HCT116 (cell line): ENCODE results near the gene CHAF1B. TPM values are rescaled to one million over a fixed set of nuclear protein-coding genes. Genes with fewer than 3 reads are reported as not detected.

Experiments used
- ATAC-seq: fragments of 200-7000 bp; cut with Tn5 transposase; 2 replicates; pipeline ENCODE4 v1.9.1; 2020; ENCODE audit warnings: mild to moderate bottlenecking, moderate library complexity
- BruUV-seq: library from RNA; stranded (reverse); fragments of 400-500 nt; replicated peaks from 2 replicates; lab custom pipeline; 2021; lab: Mats Ljungman, UMichigan
- CTCF ChIA-PET: fragments of 300-600 bp; sonication (Branson Sonifier 250); formaldehyde crosslinking; loops from one replicate; lab custom pipeline; 2021; ENCODE audit warnings: antibody characterized with exemption; lab: Charles Lee
- POLR2A ChIA-PET: fragments of 300-600, 350-600 bp; sonication (Branson Sonifier 250); formaldehyde crosslinking; loops from one replicate; lab custom pipeline; 2021; ENCODE audit warnings: antibody characterized with exemption; lab: Charles Lee
- RAD21 ChIA-PET, 2 experiments: fragments of 300-600 bp; sonication (Branson Sonifier 250); formaldehyde crosslinking; loops; one replicate each; lab custom pipeline; 2023; ENCODE audit warnings: low total read pairs in 2 of 2; ENCODE audit not compliant: uncharacterized antibody in 2 of 2, unreplicated experiment in 2 of 2, low non-redundant PET in 1 of 2; lab: Charles Lee
- DNase-seq: peaks from one replicate; pipeline ENCODE4 v3.0.0-alpha.2; 2010; ENCODE audit warnings: low read depth, low spot score
- H2AFZ ChIP-seq: fragments of 200-600 bp; shearing (Covaris generic), sonication (generic); 2 replicates; pipeline ENCODE4 v1.6.1; 2017; ENCODE audit warnings: low read depth, mixed run types, mixed read lengths, antibody characterized with exemption, low read length; ENCODE audit not compliant: poor library complexity, severe bottlenecking
- H3K27ac ChIP-seq: 2 replicates; pipeline ENCODE4 v1.5.1; 2012; ENCODE audit warnings: low read depth, low read length
- H3K27me3 ChIP-seq: fragments of 200-600 bp; sonication (generic); 2 replicates; pipeline ENCODE4 v1.6.1; 2016; ENCODE audit warnings: mixed run types, low read length, mixed read lengths; ENCODE audit not compliant: insufficient read depth
- H3K36me3 ChIP-seq, 2 experiments: fragments of 200-500 bp in 1 of 2; fragments of 200-600 bp in 1 of 2; sonication (Bioruptor generic) in 1 of 2; sonication (generic) in 1 of 2; 2 replicates each; pipeline versions ENCODE4 v1.5.1 to v1.6.1; 2014 to 2016; ENCODE audit warnings: low read length in 2 of 2, inconsistent platforms in 1 of 2, mixed read lengths in 1 of 2, mixed run types in 1 of 2; ENCODE audit not compliant: insufficient read depth in 2 of 2, control insufficient read depth in 1 of 2
- H3K4me1 ChIP-seq, 2 experiments: fragments of 200-600 bp in 1 of 2; sonication (generic) in 1 of 2; 2 replicates each; pipeline versions ENCODE4 v1.5.1 to v1.6.1; 2012 to 2017; ENCODE audit warnings: low read length in 2 of 2, inconsistent platforms in 1 of 2, mild to moderate bottlenecking in 1 of 2, mixed read lengths in 1 of 2, mixed run types in 1 of 2, moderate library complexity in 1 of 2; ENCODE audit not compliant: insufficient read depth in 2 of 2, control insufficient read depth in 1 of 2
- H3K4me2 ChIP-seq: fragments of 200-600 bp; sonication (generic); 2 replicates; pipeline ENCODE4 v1.6.1; 2017; ENCODE audit warnings: mixed run types, low read length, mixed read lengths
- H3K4me3 ChIP-seq, 2 experiments: fragments of 200-600 bp in 1 of 2; sonication (generic) in 1 of 2; replicated peaks in 1 of 2; 2 replicates each; pipeline ENCODE4 v1.5.1; 2011 to 2016; ENCODE audit warnings: low read length in 2 of 2, control low read depth in 1 of 2, low read depth in 1 of 2, mild to moderate bottlenecking in 1 of 2, mixed read lengths in 1 of 2, mixed run types in 1 of 2
- H3K79me2 ChIP-seq: fragments of 200-600 bp; sonication (generic); 2 replicates; pipeline ENCODE4 v1.6.1; 2017; ENCODE audit warnings: mild to moderate bottlenecking, mixed run types, low read length, moderate library complexity, mixed read lengths; ENCODE audit not compliant: insufficient read depth
- H3K9ac ChIP-seq: fragments of 200-600 bp; sonication (generic); 2 replicates; pipeline ENCODE4 v1.6.1; 2016; ENCODE audit warnings: low read length, mixed read lengths
- H3K9me2 ChIP-seq: fragments of 200-600 bp; sonication (generic), shearing (Covaris generic); 2 replicates; pipeline ENCODE4 v1.6.1; 2017; ENCODE audit warnings: mixed run types, mild to moderate bottlenecking, moderate library complexity; ENCODE audit not compliant: insufficient read depth
- H3K9me3 ChIP-seq, 2 experiments: fragments of 200-500 bp in 1 of 2; fragments of 200-600 bp in 1 of 2; sonication (Bioruptor generic) in 1 of 2; sonication (generic) in 1 of 2; 2 replicates each; pipeline ENCODE4 v1.6.1; 2014 to 2017; ENCODE audit warnings: low read length in 2 of 2, mixed read lengths in 2 of 2, inconsistent platforms in 1 of 2, low read depth in 1 of 2, mild to moderate bottlenecking in 1 of 2, mixed run types in 1 of 2, moderate library complexity in 1 of 2; ENCODE audit not compliant: control insufficient read depth in 1 of 2, insufficient read depth in 1 of 2
- H4K20me1 ChIP-seq: fragments of 200-600 bp; sonication (generic), shearing (Covaris generic); 2 replicates; pipeline ENCODE4 v1.6.1; 2017; ENCODE audit warnings: mixed run types, mild to moderate bottlenecking, moderate library complexity; ENCODE audit not compliant: insufficient read depth
- CBX3 ChIP-seq: IDR thresholded peaks from 2 replicates; pipeline ENCODE4 v1.6.1; 2012; ENCODE audit warnings: low read depth
- CTCF ChIP-seq, 3 experiments: fragments of 200-600 bp in 1 of 3; sonication (generic) in 1 of 3; IDR thresholded peaks in 2 of 3; conservative IDR thresholded peaks in 1 of 3; 2 replicates each; pipeline ENCODE4 v1.5.1; 2012 to 2017; ENCODE audit warnings: low read depth in 2 of 3, low read length in 2 of 3, antibody characterized with exemption in 1 of 3, borderline replicate concordance in 1 of 3, control low read depth in 1 of 3, mild to moderate bottlenecking in 1 of 3, mixed read lengths in 1 of 3, mixed run types in 1 of 3, moderate library complexity in 1 of 3; ENCODE audit not compliant: insufficient read depth in 1 of 3
- ELF1 ChIP-seq: IDR thresholded peaks from 2 replicates; pipeline ENCODE4 v1.6.1; 2012; ENCODE audit warnings: low read depth, borderline replicate concordance
- EZH2 ChIP-seq: fragments of 200-600 bp; sonication (generic); IDR thresholded peaks from 2 replicates; pipeline ENCODE4 v1.6.1; 2017; ENCODE audit warnings: antibody characterized with exemption, mixed run types
- FOSL1 ChIP-seq: IDR thresholded peaks from 2 replicates; pipeline ENCODE4 v1.6.1; 2012; ENCODE audit warnings: low read depth
- JUND ChIP-seq: IDR thresholded peaks from 2 replicates; pipeline ENCODE4 v1.6.1; 2012
- POLR2A ChIP-seq: IDR thresholded peaks from 2 replicates; pipeline ENCODE4 v1.7.0; 2011; ENCODE audit warnings: borderline replicate concordance; ENCODE audit not compliant: insufficient read depth, insufficient read length; ENCODE audit errors: extremely low read depth
- POLR2AphosphoS5 ChIP-seq: IDR thresholded peaks from 2 replicates; pipeline ENCODE4 v1.6.1; 2011; ENCODE audit warnings: mild to moderate bottlenecking, low read depth, low read length, moderate library complexity
- RAD21 ChIP-seq: IDR thresholded peaks from 2 replicates; pipeline ENCODE4 v1.6.1; 2012; ENCODE audit warnings: low read depth, mild to moderate bottlenecking
- SIN3A ChIP-seq: IDR thresholded peaks from 2 replicates; pipeline ENCODE4 v1.6.1; 2012; ENCODE audit warnings: low read depth
- SP1 ChIP-seq: IDR thresholded peaks from 2 replicates; pipeline ENCODE4 v1.6.1; 2012; ENCODE audit warnings: low read depth
- SRF ChIP-seq: IDR thresholded peaks from 2 replicates; pipeline ENCODE4 v1.6.1; 2012; ENCODE audit warnings: low read depth
- TCF7L2 ChIP-seq: IDR thresholded peaks from 2 replicates; pipeline ENCODE4 v1.7.0; 2011; ENCODE audit warnings: borderline replicate concordance, inconsistent platforms; ENCODE audit not compliant: insufficient read depth, insufficient read length; ENCODE audit errors: extremely low read depth
- YY1 ChIP-seq: IDR thresholded peaks from 2 replicates; pipeline ENCODE4 v1.6.1; 2011; ENCODE audit warnings: low read length, low read depth, moderate library complexity, mild to moderate bottlenecking; ENCODE audit not compliant: insufficient replicate concordance; ENCODE audit errors: extremely low read depth
- ZFX ChIP-seq: fragments of 450-650 bp; IDR thresholded peaks from 2 replicates; pipeline ENCODE4 v1.6.1; 2017
- ZNF274 ChIP-seq: fragments of 200-500 bp; sonication (Bioruptor generic); IDR thresholded peaks from 2 replicates; pipeline ENCODE4 v1.6.1; 2014; ENCODE audit warnings: mild to moderate bottlenecking, low read depth, low read length, inconsistent platforms
- intact Hi-C: fragments of 100-400 bp; cut with micrococcal nuclease; formaldehyde crosslinking; loops from 2 replicates; pipeline ENCODE4 v1.10.0; 2022
- total RNA-seq: library from RNA; stranded (reverse); gene quantifications from one replicate; pipeline ENCODE4 v1.2.1, GENCODE V29; 2021; ENCODE audit not compliant: unreplicated experiment
- TF ChIP-seq, protein P1 (sequence below): IDR thresholded peaks from 2 replicates; pipeline ENCODE4 v1.6.1; 2012; ENCODE audit warnings: low read depth
- TF ChIP-seq, protein P2 (sequence below): IDR thresholded peaks from 2 replicates; pipeline ENCODE4 v1.6.1; 2012

Gene CHAF1B
- total RNA-seq, 1 experiment from 2014 or later = 26.1 TPM

- no peak overlapping the region for H3K4me2 ChIP-seq
- no peak overlapping the region for H3K27ac ChIP-seq
- ChIA-PET RAD21 (no interaction called here), CTCF (no interaction called here), POLR2A (no interaction called here)
- no TSS peak for BruUV-seq
- H3K4me1 ChIP-seq = peaks cover 12 to 16% of the 10 kb centered on the region in 2 experiments
- no peaks in the 10 kb centered on the region for H3K79me2 ChIP-seq
- H3K36me3 ChIP-seq = peaks cover 9 to 12% of the 10 kb centered on the region in 2 experiments; a peak in 3 of 4 replicates
- no peaks in the 10 kb centered on the region for H3K27me3 ChIP-seq
- no peak for TF ChIP-seq EZH2
- no peak for TF ChIP-seq ELF1
- no peak for TF ChIP-seq SP1
- no peak for TF ChIP-seq SRF
- no peak for TF ChIP-seq RAD21
- no peak for TF ChIP-seq CTCF (IDR thresholded peaks at IDR 0.05 in 2 of 3, conservative IDR thresholded peaks at IDR 0.05 in 1 of 3; ENCODE audit: borderline replicate concordance in 1 of 3, insufficient read depth in 1 of 3, low read depth in 2 of 3, low read length in 2 of 3)
- no peak for TF ChIP-seq CBX3
- TF ChIP-seq FOSL1 = no peak
- TF ChIP-seq JUND = no peak
- no peak for TF ChIP-seq POLR2A
- TF ChIP-seq SIN3A = no peak
- TF ChIP-seq, protein P1, sequence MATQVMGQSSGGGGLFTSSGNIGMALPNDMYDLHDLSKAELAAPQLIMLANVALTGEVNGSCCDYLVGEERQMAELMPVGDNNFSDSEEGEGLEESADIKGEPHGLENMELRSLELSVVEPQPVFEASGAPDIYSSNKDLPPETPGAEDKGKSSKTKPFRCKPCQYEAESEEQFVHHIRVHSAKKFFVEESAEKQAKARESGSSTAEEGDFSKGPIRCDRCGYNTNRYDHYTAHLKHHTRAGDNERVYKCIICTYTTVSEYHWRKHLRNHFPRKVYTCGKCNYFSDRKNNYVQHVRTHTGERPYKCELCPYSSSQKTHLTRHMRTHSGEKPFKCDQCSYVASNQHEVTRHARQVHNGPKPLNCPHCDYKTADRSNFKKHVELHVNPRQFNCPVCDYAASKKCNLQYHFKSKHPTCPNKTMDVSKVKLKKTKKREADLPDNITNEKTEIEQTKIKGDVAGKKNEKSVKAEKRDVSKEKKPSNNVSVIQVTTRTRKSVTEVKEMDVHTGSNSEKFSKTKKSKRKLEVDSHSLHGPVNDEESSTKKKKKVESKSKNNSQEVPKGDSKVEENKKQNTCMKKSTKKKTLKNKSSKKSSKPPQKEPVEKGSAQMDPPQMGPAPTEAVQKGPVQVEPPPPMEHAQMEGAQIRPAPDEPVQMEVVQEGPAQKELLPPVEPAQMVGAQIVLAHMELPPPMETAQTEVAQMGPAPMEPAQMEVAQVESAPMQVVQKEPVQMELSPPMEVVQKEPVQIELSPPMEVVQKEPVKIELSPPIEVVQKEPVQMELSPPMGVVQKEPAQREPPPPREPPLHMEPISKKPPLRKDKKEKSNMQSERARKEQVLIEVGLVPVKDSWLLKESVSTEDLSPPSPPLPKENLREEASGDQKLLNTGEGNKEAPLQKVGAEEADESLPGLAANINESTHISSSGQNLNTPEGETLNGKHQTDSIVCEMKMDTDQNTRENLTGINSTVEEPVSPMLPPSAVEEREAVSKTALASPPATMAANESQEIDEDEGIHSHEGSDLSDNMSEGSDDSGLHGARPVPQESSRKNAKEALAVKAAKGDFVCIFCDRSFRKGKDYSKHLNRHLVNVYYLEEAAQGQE = no peak
- TF ChIP-seq POLR2AphosphoS5 = no peak
- no peak for TF ChIP-seq YY1
- no peak for TF ChIP-seq TCF7L2
- no peak for TF ChIP-seq ZFX
- no peak for TF ChIP-seq ZNF274
- TF ChIP-seq, protein P2, sequence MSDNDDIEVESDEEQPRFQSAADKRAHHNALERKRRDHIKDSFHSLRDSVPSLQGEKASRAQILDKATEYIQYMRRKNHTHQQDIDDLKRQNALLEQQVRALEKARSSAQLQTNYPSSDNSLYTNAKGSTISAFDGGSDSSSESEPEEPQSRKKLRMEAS = no peak
- ATAC-seq (no peak), DNase-seq (no peak)
- H3K4me3 ChIP-seq = no peak overlapping the region
- intact Hi-C loops = no loop called here
- H3K9me3 ChIP-seq = no peaks in the 10 kb centered on the region
- H3K9ac ChIP-seq = no peak overlapping the region
- no peak overlapping the region for H2AFZ ChIP-seq
- no peaks in the 10 kb centered on the region for H3K9me2 ChIP-seq
- H4K20me1 ChIP-seq = no peaks in the 10 kb centered on the region
Observed at GRCh38 chr21:36379251-36379650, 5.9 kb upstream of the CHAF1B start.
